ENCODE data around the gene STAG3.

GRCh38 chr7:100160067-100160466, 17.7 kb upstream of the STAG3 start:
- no peak for TF ChIP-seq CTCF (IDR thresholded peaks at IDR 0.05)
- no peak for TF ChIP-seq POLR2A (IDR thresholded peaks at IDR 0.05)
- TF ChIP-seq POLR2AphosphoS5 (IDR thresholded peaks at IDR 0.05; ENCODE audit: insufficient read depth in 1 of 2, low read depth in 1 of 2): no peak
